GM12878 (cell line): ENCODE results near the gene OPN3. TPM values are rescaled to one million over a fixed set of nuclear protein-coding genes. Genes with fewer than 3 reads are reported as not detected.

Experiments used
- ATAC-seq: fragments of 200-7000 bp; cut with Tn5 transposase; 3 replicates; pipeline ENCODE4 v1.9.1; 2020; ENCODE audit warnings: mild to moderate bottlenecking, moderate library complexity
- BruUV-seq: library from RNA; stranded (reverse); fragments of 400-500 nt; replicated peaks from 2 replicates; lab custom pipeline; 2021; lab: Mats Ljungman, UMichigan
- CTCF ChIA-PET: fragments of 300-600 bp; sonication (Branson Sonifier 250); formaldehyde crosslinking; extraction: SDS; loops from one replicate; lab custom pipeline; 2021; ENCODE audit warnings: inconsistent platforms; lab: Yijun Ruan, JAX
- POLR2A ChIA-PET: fragments of 350-600 bp; formaldehyde crosslinking; extraction: SDS; loops from one replicate; lab custom pipeline; 2021; ENCODE audit warnings: inconsistent platforms; lab: Charles Lee
- RAD21 ChIA-PET: fragments of 300-600 bp; sonication (Branson Sonifier 250); formaldehyde crosslinking; loops from one replicate; lab custom pipeline; 2023; ENCODE audit warnings: antibody characterized with exemption; ENCODE audit not compliant: unreplicated experiment; lab: Charles Lee
- SMC1A ChIA-PET: fragments of 300-600 bp; sonication (Branson Sonifier 250); formaldehyde crosslinking; loops from one replicate; lab custom pipeline; 2023; ENCODE audit not compliant: unreplicated experiment, uncharacterized antibody; lab: Charles Lee
- DNase-seq: peaks from one replicate; pipeline ENCODE4 v3.0.0-alpha.2; 2011; ENCODE audit warnings: low read depth, low spot score
- FAIRE-seq: peaks from 3 replicates; lab custom pipeline; 2011; peaks lifted over from hg19 to GRCh38; lab: Jason Lieb, UNC
- H2AFZ ChIP-seq: 2 replicates; pipeline ENCODE4 v1.6.0; 2011; ENCODE audit warnings: low read depth, low read length, control low read depth; ENCODE audit not compliant: control insufficient read depth
- H3K27ac ChIP-seq: 2 replicates; pipeline ENCODE4 v1.5.1; 2011; ENCODE audit warnings: control low read depth; ENCODE audit not compliant: control insufficient read depth, insufficient read depth
- H3K27me3 ChIP-seq, 2 experiments: replicated peaks in 1 of 2; 2 replicates each; pipeline versions ENCODE4 v1.6.0 to v1.6.1; 2011; ENCODE audit warnings: low read length in 1 of 2; ENCODE audit not compliant: control insufficient read depth in 2 of 2, insufficient read depth in 2 of 2
- H3K36me3 ChIP-seq, 2 experiments: 2 replicates each; pipeline ENCODE4 v1.5.1; 2011; ENCODE audit warnings: low read length in 1 of 2; ENCODE audit not compliant: control insufficient read depth in 2 of 2, insufficient read depth in 2 of 2
- H3K4me1 ChIP-seq: 2 replicates; pipeline ENCODE4 v1.6.1; 2011; ENCODE audit warnings: mild to moderate bottlenecking, low read length, moderate library complexity, mixed read lengths; ENCODE audit not compliant: control insufficient read depth, insufficient read depth
- H3K4me2 ChIP-seq: 2 replicates; pipeline ENCODE4 v1.6.0; 2011; ENCODE audit warnings: control low read depth; ENCODE audit not compliant: control insufficient read depth, insufficient read depth
- H3K4me3 ChIP-seq: fragments of 200-600 bp; sonication (generic); 2 replicates; pipeline ENCODE4 v1.5.1; 2016
- H3K79me2 ChIP-seq: 2 replicates; pipeline ENCODE4 v1.6.0; 2011; ENCODE audit warnings: low read length; ENCODE audit not compliant: control insufficient read depth, insufficient read depth
- H3K9ac ChIP-seq: 2 replicates; pipeline ENCODE4 v1.8.0; 2011; ENCODE audit warnings: low read length, control low read depth, mixed read lengths; ENCODE audit not compliant: control insufficient read depth, insufficient read depth
- H3K9me3 ChIP-seq: replicated peaks from 3 replicates; pipeline ENCODE4 v1.5.1; 2011; ENCODE audit warnings: mild to moderate bottlenecking, low read length; ENCODE audit not compliant: control insufficient read depth, insufficient read depth
- H4K20me1 ChIP-seq: 2 replicates; pipeline ENCODE4 v1.6.0; 2011; ENCODE audit not compliant: control insufficient read depth, insufficient read depth
- EGR1 ChIP-seq, 2 experiments: IDR thresholded peaks; 1 replicate in 1 of 2; 2 replicates in 1 of 2; pipeline ENCODE4 v1.6.1; 2011 to 2012; ENCODE audit warnings: low read depth in 2 of 2, low read length in 2 of 2, borderline replicate concordance in 1 of 2, mild to moderate bottlenecking in 1 of 2, moderate library complexity in 1 of 2
- EZH2 ChIP-seq: IDR thresholded peaks from 2 replicates; pipeline ENCODE4 v1.6.1; 2012; ENCODE audit warnings: low read depth, mild to moderate bottlenecking, control low read depth, inconsistent platforms, low read length, borderline replicate concordance; ENCODE audit not compliant: control insufficient read depth
- GABPA ChIP-seq: IDR thresholded peaks from 2 replicates; pipeline ENCODE4 v1.6.1; 2014; ENCODE audit warnings: antibody characterized with exemption, low read depth, mild to moderate bottlenecking, inconsistent platforms
- JUNB ChIP-seq: IDR thresholded peaks from 2 replicates; pipeline ENCODE4 v1.6.1; 2016; ENCODE audit warnings: antibody characterized with exemption, mild to moderate bottlenecking
- MEF2B ChIP-seq: fragments of 450-650 bp; IDR thresholded peaks from 2 replicates; pipeline ENCODE4 v1.6.1; 2018; ENCODE audit warnings: mild to moderate bottlenecking, moderate library complexity; ENCODE audit not compliant: partially characterized antibody, poor library complexity, severe bottlenecking
- PKNOX1 ChIP-seq: fragments of 450-650 bp; IDR thresholded peaks from 2 replicates; pipeline ENCODE4 v1.6.1; 2016; ENCODE audit warnings: mild to moderate bottlenecking
- POLR2AphosphoS2 ChIP-seq: IDR thresholded peaks from 2 replicates; pipeline ENCODE4 v1.6.1; 2011; ENCODE audit warnings: low read depth, mild to moderate bottlenecking, low read length, improper control_type of control experiment, moderate library complexity
- RAD21 ChIP-seq: IDR thresholded peaks from 2 replicates; pipeline ENCODE4 v1.6.1; 2011; ENCODE audit warnings: mild to moderate bottlenecking, low read depth, low read length, moderate library complexity; ENCODE audit not compliant: insufficient read depth
- RBBP5 ChIP-seq: fragments of 200-600 bp; sonication (generic); conservative IDR thresholded peaks from 2 replicates; pipeline ENCODE4 v1.6.1; 2016
- SMAD5 ChIP-seq: IDR thresholded peaks from 2 replicates; pipeline ENCODE4 v1.6.1; 2016; ENCODE audit warnings: antibody characterized with exemption, low read depth
- SREBF1 ChIP-seq: IDR thresholded peaks from 2 replicates; pipeline ENCODE4 v1.6.1; 2012; ENCODE audit warnings: mild to moderate bottlenecking, low read length
- TCF7 ChIP-seq: IDR thresholded peaks from 2 replicates; pipeline ENCODE4 v1.6.1; 2014; ENCODE audit warnings: antibody characterized with exemption, borderline replicate concordance
- ZBED1 ChIP-seq: IDR thresholded peaks from 2 replicates; pipeline ENCODE4 v1.6.1; 2016; ENCODE audit warnings: borderline replicate concordance
- ZNF217 ChIP-seq: fragments of 450-650 bp; IDR thresholded peaks from 2 replicates; pipeline ENCODE4 v1.6.1; 2017; ENCODE audit warnings: antibody characterized with exemption, mild to moderate bottlenecking
- ZNF24 ChIP-seq: fragments of 450-650 bp; IDR thresholded peaks from 2 replicates; pipeline ENCODE4 v1.6.1; 2017; ENCODE audit warnings: antibody characterized with exemption, mild to moderate bottlenecking
- WGBS: methylation state at CpG from one replicate; pipeline ENCODE4 v1.1.6; 2016; ENCODE audit warnings: low lambda C conversion rate; ENCODE audit not compliant: insufficient replicate concordance, insufficient coverage; ENCODE audit errors: missing lambda C conversion rate; 5-methylcytosine and 5-hydroxymethylcytosine counted together
- in situ Hi-C: fragments of 300-500 bp; cut with MboI; formaldehyde crosslinking; loops from 9 replicates; pipeline ENCODE4 v1.14.3; 2018; ENCODE audit warnings: mixed read lengths
- intact Hi-C: fragments of 100-400 bp; cut with micrococcal nuclease; formaldehyde crosslinking; loops from one replicate; pipeline ENCODE4 v1.14.2; 2022; ENCODE audit not compliant: unreplicated experiment
- polyA plus RNA-seq, 11 experiments: library from polyadenylated mRNA; depleted of rRNA in 4 of 11; unstranded in 6 of 11; stranded (reverse) in 5 of 11; fragments of >200 nt; fragmentation: Nextera tagmentation in 4 of 11; fragmentation: Illumina TruSeq in 1 of 11; extraction: Ambion mirVana in 4 of 11; extraction: Trizol in 1 of 11; gene quantifications; 1 replicate in 1 of 11; 2 replicates in 10 of 11; pipeline versions ENCODE4 v1.2.1 to v1.2.3, GENCODE V29; 2011 to 2016; ENCODE audit warnings: inconsistent platforms in 2 of 11, missing spikeins in 2 of 11, low read depth in 1 of 11
- total RNA-seq, 4 experiments: library from RNA; depleted of rRNA in 3 of 4; stranded (reverse); fragments of >200 nt in 3 of 4; fragmentation: Illumina TruSeq in 1 of 4; extraction: Trizol in 1 of 4; gene quantifications; 2 replicates each; pipeline versions ENCODE4 v1.2.1 to v1.2.3, GENCODE V29; 2013 to 2021

Gene OPN3
- total and polyA plus RNA-seq, 10 of the 15 experiments (the other 5 are each of a cell fraction or from before 2014, with no cell fraction given) = 0.26 to 12.2 (median 7.4) TPM

DNA sequence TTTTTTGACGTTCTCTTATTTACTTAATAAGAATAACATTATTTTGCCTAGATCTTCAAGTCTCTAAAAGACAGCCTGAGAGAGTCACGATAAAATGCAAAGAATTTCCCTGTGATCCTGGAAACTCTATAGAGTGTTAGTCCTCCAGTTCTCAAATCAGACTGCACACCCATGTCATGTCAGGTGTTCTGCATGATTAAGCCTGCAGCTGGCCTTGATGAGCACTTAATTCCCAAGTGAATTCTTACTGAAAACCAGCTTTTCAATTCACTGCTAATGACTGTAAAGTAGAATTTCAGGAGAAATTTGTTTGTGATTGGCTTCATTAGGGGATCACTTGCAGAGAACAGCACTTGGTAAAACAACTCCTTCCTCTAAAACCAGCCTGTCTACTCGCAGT is 41.9 kb downstream of the OPN3 start:
- no peak overlapping the region for H3K9ac ChIP-seq
- BruUV-seq = no TSS peak
- no peak overlapping the region for H3K27ac ChIP-seq
- H2AFZ ChIP-seq = peak overlapping the region; percentile 19; the same call in 1 of the 2 replicates
- ATAC-seq (no peak), FAIRE-seq (no peak), DNase-seq (peak; percentile 16)
- no peaks in the 10 kb centered on the region for H4K20me1 ChIP-seq
- no peaks in the 10 kb centered on the region; a peak in 1 of 4 replicates for H3K27me3 ChIP-seq
- CTCF ChIA-PET = interaction anchor here (0.5 to 4.4 kb wide), 3 partner anchors 13 to 606 kb away, joined by 3 to 30 read pairs (median 3); no protein-coding TSS in a partner anchor
- POLR2A ChIA-PET = no interaction called here
- RAD21 ChIA-PET = interaction anchor here (1.6 kb wide), 1 partner anchor 13 kb away, joined by 4 read pairs; no protein-coding TSS in a partner anchor
- SMC1A ChIA-PET = interaction anchor here (0.9 to 1.0 kb wide), 2 partner anchors 13 to 66 kb away, joined by 3 to 4 read pairs; no protein-coding TSS in a partner anchor
- intact Hi-C loops = no loop called here
- no peak overlapping the region for H3K4me2 ChIP-seq
- no peaks in the 10 kb centered on the region; a peak in 1 of 4 replicates for H3K36me3 ChIP-seq
- WGBS = 0% methylated on average over 3 of the region's 3 CpGs
- peak; percentile 28 for TF ChIP-seq MEF2B
- TF ChIP-seq ZNF24 = no peak
- no peaks in the 10 kb centered on the region for H3K9me3 ChIP-seq
- H3K79me2 ChIP-seq = no peaks in the 10 kb centered on the region
- peaks cover 4% of the 10 kb centered on the region; the same call in 1 of the 2 replicates for H3K4me1 ChIP-seq
- no peak overlapping the region for H3K4me3 ChIP-seq
- in situ Hi-C loops = no loop called here

GRCh38 chr1:241596633-241597032 is 43.5 kb downstream of the OPN3 start:
- no peaks in the 10 kb centered on the region for H3K79me2 ChIP-seq
- in situ Hi-C loops (no loop called here), intact Hi-C loops (no loop called here)
- ATAC-seq (no peak), DNase-seq (no peak), FAIRE-seq (no peak)
- WGBS = 31% methylated on average over 6 of the region's 6 CpGs
- H3K9ac ChIP-seq = no peak overlapping the region
- no peak overlapping the region for H3K27ac ChIP-seq
- no peak overlapping the region for H2AFZ ChIP-seq
- no peak for TF ChIP-seq TCF7
- TF ChIP-seq JUNB = no peak
- TF ChIP-seq PKNOX1 = no peak
- TF ChIP-seq EZH2 = no peak
- no peak for TF ChIP-seq RAD21
- no peak for TF ChIP-seq SREBF1
- no peak for TF ChIP-seq ZBED1
- TF ChIP-seq EGR1 (IDR thresholded peaks at IDR 0.05; ENCODE audit: borderline replicate concordance in 1 of 2, low read depth in 2 of 2, low read length in 2 of 2) = no peak
- no peak for TF ChIP-seq ZNF217
- no peak for TF ChIP-seq GABPA
- TF ChIP-seq SMAD5 = no peak
- no peak for TF ChIP-seq POLR2AphosphoS2
- no peak for TF ChIP-seq RBBP5
- ChIA-PET SMC1A (interaction anchor here (0.6 to 0.9 kb wide), 3 partner anchors 45 to 92 kb away, joined by 3 read pairs; no protein-coding TSS in a partner anchor), POLR2A (interaction anchor here (0.5 kb wide), 1 partner anchor 381 kb away, joined by 4 read pairs; no protein-coding TSS in a partner anchor), CTCF (interaction anchor here (1.0 to 4.4 kb wide), 2 partner anchors 14 to 71 kb away, joined by 3 to 30 read pairs; no protein-coding TSS in a partner anchor), RAD21 (no interaction called here)
- no peaks in the 10 kb centered on the region; a peak in 1 of 4 replicates for H3K27me3 ChIP-seq
- no peak overlapping the region for H3K4me3 ChIP-seq
- no TSS peak for BruUV-seq
- no peak overlapping the region for H3K4me2 ChIP-seq
- H3K4me1 ChIP-seq = peaks cover 4% of the 10 kb centered on the region; the same call in 1 of the 2 replicates
- no peaks in the 10 kb centered on the region for H3K9me3 ChIP-seq
- H3K36me3 ChIP-seq = no peaks in the 10 kb centered on the region; a peak in 1 of 4 replicates
- H4K20me1 ChIP-seq = no peaks in the 10 kb centered on the region
